Colonic mucosa (tissue), 4 donors: ENCODE results near the gene MUCL3. TPM values are rescaled to one million over a fixed set of nuclear protein-coding genes. Genes with fewer than 3 reads are reported as not detected.

Experiments
- DNase-seq: peaks from one replicate; pipeline ENCODE4 v3.0.0-alpha.2; 2020
- H3K27ac ChIP-seq: fragments of 200-600 bp; one replicate; pipeline ENCODE4 v1.8.0; 2021
- H3K27me3 ChIP-seq: fragments of 200-600 bp; one replicate; pipeline ENCODE4 v1.8.0; 2021
- H3K36me3 ChIP-seq: fragments of 200-600 bp; one replicate; pipeline ENCODE4 v1.8.0; 2021
- H3K4me1 ChIP-seq: fragments of 200-600 bp; one replicate; pipeline ENCODE4 v1.8.0; 2021; ENCODE audit warnings: mild to moderate bottlenecking
- H3K4me3 ChIP-seq: fragments of 200-600 bp; one replicate; pipeline ENCODE4 v1.8.0; 2021
- H3K9ac ChIP-seq, 2 donors: one replicate each; pipeline ENCODE4 v1.7.0; 2013; ENCODE audit warnings: control low read depth in 2 of 2, low read depth in 2 of 2, low read length in 2 of 2
- H3K9me3 ChIP-seq: fragments of 200-600 bp; one replicate; pipeline ENCODE4 v1.8.0; 2021
- intact Hi-C: fragments of 100-400 bp; cut with DNase I; formaldehyde crosslinking; loops from one replicate; pipeline ENCODE4 v1.14.1; 2022
- total RNA-seq, 2 donors: library from RNA; stranded (reverse); fragmentation: NEBNext Ultra II Directional in 1 of 2; extraction: Animal tissue kit (Norgen Biotek cat#: 25700) in 1 of 2; gene quantifications; one replicate each; pipeline ENCODE4 v1.2.1, GENCODE V29; 2021
- TF ChIP-seq, protein P1 (sequence below): fragments of 200-600 bp; IDR thresholded peaks from one replicate; pipeline ENCODE4 v1.8.0; 2022; ENCODE audit warnings: antibody characterized with exemption, mild to moderate bottlenecking
- donor health status: healthy.
- donor health status: DM: no; HTN: no; CAD: no.
- donor health status: DM: no; HTN: no; CAD: no.

The MUCL3 gene
- total RNA-seq, 2 donors from 2014 or later = 0.30 TPM; not detected in 1

DNA sequence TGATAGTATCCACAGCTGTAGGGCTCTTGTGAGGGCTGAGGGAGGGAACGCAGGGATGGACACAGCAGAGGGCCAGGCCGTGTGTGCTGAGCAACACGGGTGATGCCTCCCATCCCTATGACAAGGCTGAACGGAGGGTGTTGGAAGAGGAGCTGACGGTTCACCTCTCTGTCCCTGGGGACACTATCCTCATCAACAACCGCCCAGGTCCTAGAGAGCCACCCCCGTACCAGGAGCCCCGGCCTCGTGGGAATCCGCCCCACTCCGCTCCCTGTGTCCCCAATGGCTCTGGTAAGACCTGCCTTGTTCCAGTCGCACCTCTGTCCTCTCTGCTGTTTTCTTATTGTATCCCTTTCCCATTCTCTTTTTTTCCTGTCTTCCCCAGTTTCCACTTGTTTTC is 46.4 kb upstream of the MUCL3 start:
- peaks cover 22% of the 10 kb centered on the region for H3K36me3 ChIP-seq
- no peaks in the 10 kb centered on the region for H3K27me3 ChIP-seq
- intact Hi-C loops = no loop called here
- no peaks in the 10 kb centered on the region for H3K4me1 ChIP-seq
- no peak overlapping the region for H3K9ac ChIP-seq
- no peak for DNase-seq
- no peak overlapping the region for H3K4me3 ChIP-seq
- H3K9me3 ChIP-seq = no peaks in the 10 kb centered on the region
- TF ChIP-seq, protein P1, sequence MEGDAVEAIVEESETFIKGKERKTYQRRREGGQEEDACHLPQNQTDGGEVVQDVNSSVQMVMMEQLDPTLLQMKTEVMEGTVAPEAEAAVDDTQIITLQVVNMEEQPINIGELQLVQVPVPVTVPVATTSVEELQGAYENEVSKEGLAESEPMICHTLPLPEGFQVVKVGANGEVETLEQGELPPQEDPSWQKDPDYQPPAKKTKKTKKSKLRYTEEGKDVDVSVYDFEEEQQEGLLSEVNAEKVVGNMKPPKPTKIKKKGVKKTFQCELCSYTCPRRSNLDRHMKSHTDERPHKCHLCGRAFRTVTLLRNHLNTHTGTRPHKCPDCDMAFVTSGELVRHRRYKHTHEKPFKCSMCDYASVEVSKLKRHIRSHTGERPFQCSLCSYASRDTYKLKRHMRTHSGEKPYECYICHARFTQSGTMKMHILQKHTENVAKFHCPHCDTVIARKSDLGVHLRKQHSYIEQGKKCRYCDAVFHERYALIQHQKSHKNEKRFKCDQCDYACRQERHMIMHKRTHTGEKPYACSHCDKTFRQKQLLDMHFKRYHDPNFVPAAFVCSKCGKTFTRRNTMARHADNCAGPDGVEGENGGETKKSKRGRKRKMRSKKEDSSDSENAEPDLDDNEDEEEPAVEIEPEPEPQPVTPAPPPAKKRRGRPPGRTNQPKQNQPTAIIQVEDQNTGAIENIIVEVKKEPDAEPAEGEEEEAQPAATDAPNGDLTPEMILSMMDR = no peak
- no peak overlapping the region for H3K27ac ChIP-seq

DNA sequence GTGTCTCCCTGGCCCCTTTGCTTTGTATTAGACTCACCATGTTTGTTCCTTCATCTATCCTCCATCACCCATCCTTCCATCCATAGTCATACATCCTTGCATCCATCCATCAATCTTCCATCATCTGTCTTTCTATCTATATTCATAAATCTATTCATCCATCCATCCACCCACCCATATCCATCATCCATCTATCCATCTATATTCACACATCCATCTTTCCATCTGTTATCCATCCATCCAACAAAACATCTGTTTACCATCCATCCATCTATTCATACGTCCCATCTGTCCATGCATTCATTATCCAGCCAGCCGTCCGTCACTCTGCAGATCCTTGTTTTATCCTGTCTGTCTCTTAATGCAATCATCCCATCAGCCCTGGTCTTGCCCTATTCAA is 45.8 kb upstream of the MUCL3 start:
- peaks cover 23% of the 10 kb centered on the region for H3K36me3 ChIP-seq
- no peaks in the 10 kb centered on the region for H3K27me3 ChIP-seq
- no peak overlapping the region for H3K4me3 ChIP-seq
- H3K27ac ChIP-seq = no peak overlapping the region
- no peaks in the 10 kb centered on the region for H3K9me3 ChIP-seq
- H3K9ac ChIP-seq = no peak overlapping the region
- TF ChIP-seq, protein P1 = no peak
- DNase-seq = no peak
- intact Hi-C loops = no loop called here
- H3K4me1 ChIP-seq = no peaks in the 10 kb centered on the region

DNA sequence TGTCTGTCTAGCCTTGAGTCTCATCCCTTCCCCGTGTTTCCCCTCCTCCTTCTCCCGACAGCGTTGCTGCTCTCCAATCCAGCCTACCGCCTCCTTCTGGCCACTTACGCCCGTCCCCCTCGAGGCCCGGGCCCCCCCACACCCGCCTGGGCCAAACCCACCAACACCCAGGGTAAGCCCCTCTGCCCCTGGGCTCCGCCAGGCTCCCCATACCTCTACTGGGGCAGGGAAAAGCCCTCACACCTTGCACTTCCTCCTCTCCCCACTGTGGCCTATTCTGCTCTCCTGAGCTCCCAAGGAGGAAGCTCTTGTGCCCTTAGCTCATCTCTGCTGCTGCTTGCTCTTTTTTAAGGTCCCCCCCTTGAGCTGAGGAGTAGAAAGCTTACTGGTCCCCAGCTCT is 45.4 kb upstream of the MUCL3 start:
- intact Hi-C loops = no loop called here
- Histone ChIP-seq H3K36me3 (peaks cover 23% of the 10 kb centered on the region), H3K4me1 (no peaks in the 10 kb centered on the region), H3K9ac (no peak overlapping the region), H3K27me3 (no peaks in the 10 kb centered on the region), H3K9me3 (no peaks in the 10 kb centered on the region), H3K4me3 (no peak overlapping the region), H3K27ac (no peak overlapping the region)
- TF ChIP-seq, protein P1 = no peak
- no peak for DNase-seq

DNA sequence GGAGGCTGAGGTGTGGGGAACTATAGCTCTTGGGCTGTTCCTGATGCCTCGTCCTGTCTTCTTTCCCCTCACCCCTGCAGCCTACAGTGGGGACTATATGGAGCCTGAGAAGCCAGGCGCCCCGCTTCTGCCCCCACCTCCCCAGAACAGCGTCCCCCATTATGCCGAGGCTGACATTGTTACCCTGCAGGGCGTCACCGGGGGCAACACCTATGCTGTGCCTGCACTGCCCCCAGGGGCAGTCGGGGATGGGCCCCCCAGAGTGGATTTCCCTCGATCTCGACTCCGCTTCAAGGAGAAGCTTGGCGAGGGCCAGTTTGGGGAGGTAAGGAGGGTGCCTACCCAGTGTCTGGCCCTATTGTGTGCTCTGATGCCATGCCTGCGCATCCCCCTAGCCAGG is 44.2 kb upstream of the MUCL3 start:
- H3K9ac ChIP-seq = no peak overlapping the region
- no peak overlapping the region for H3K27ac ChIP-seq
- no peaks in the 10 kb centered on the region for H3K27me3 ChIP-seq
- TF ChIP-seq, protein P1 = no peak
- no peak overlapping the region for H3K4me3 ChIP-seq
- no peak for DNase-seq
- no peaks in the 10 kb centered on the region for H3K4me1 ChIP-seq
- no peaks in the 10 kb centered on the region for H3K9me3 ChIP-seq
- H3K36me3 ChIP-seq = peaks cover 23% of the 10 kb centered on the region
- intact Hi-C loops = no loop called here

DNA sequence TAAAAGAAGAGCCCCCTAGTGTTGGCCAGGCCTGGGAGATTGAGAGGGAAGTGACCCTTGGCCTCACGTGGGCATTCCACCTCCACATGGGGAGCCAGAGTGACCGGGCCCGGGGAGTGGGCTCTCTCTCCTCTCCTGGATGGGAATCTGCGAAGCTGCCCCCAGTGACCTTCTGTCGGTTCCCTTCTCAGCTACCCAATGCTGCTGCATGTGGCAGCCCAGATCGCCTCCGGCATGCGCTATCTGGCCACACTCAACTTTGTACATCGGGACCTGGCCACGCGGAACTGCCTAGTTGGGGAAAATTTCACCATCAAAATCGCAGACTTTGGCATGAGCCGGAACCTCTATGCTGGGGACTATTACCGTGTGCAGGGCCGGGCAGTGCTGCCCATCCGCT is 42.9 kb upstream of the MUCL3 start:
- intact Hi-C loops = no loop called here
- no peak for DNase-seq
- no peaks in the 10 kb centered on the region for H3K9me3 ChIP-seq
- no peak overlapping the region for H3K9ac ChIP-seq
- no peak overlapping the region for H3K4me3 ChIP-seq
- no peaks in the 10 kb centered on the region for H3K4me1 ChIP-seq
- H3K36me3 ChIP-seq = peaks cover 15% of the 10 kb centered on the region
- no peak overlapping the region for H3K27ac ChIP-seq
- H3K27me3 ChIP-seq = no peaks in the 10 kb centered on the region
- TF ChIP-seq, protein P1 = no peak
